IPS DF 4.7 (cell line): ENCODE data around the gene SWT1.
"Not testable (repeated sequence)": the region's sequence is repeated elsewhere in the genome, so short reads cannot be mapped to it uniquely, and the experiment has no call there.

Experiments used
- DNase-seq: peaks from one replicate; pipeline ENCODE4 v3.0.0-alpha.2; 2013; ENCODE audit warnings: low spot score; ENCODE audit errors: extremely low read depth

SWT1 gene

DNA sequence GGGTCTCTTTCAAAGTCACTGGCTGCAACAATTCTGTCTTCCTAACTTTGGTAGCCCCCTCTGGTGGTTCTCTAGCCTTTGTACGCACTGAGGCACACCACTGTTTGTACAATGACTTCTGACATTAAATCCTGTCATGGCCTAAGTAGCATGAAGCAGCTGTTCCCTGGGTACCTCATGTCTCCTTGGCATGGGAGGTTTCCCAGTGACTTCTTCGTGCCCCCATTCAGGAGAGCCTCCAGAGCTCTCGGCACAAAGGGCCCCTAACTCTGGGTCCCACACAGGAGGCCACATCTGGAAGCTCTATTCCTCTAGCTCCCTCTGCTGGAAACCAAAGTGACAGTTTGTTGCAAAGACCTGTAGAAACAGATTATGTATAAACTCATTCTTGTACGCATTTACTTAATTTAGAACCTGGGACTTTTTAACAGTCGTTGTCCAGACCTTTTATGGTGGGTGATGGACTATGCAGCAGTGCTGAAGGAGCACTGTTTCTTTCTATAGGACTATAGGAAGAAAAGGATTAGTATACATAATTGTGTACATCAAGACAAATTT lies 13.4 kb downstream of the SWT1 start:
- peak; percentile 33 for DNase-seq

DNA sequence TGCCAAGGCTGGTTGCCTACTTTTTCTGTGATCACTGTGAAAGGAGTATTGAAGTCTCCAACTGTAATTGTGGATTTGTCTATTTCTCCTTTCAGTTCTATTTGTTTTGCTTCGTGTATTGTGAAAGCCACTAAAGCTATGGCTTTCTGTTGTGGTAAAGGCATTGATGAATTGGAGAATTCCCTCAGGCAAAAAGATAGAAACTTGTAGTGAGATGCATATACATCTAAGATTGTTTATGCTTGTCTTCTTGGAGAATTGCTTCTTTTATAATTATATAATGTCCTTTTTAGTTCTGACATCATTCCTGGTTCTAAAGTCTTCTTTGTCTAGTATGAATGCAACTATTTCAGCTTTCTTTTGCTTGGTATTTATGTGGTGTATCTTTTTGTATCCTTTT lies 36.8 kb downstream of the SWT1 start:
- no peak for DNase-seq

DNA sequence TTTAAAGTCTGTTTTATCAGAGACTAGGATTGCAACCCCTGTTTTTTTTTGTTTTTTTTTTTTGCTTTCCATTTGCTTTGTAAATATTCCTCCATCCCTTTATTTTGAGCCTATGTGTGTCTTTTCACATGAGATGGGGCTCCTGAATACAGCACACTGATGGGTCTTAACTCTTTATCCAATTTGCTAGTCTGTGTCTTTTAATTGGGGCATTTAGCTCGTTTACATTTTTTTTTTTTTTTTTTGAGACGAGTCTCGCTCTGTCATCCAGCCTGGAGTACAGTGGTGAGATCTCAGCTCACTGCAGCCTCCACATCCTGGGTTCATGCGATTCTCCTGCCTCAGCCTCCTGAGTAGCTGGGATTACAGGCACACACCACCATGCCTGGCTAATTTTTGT lies 41.7 kb downstream of the SWT1 start:
- DNase-seq, result not testable (repeated sequence)

DNA sequence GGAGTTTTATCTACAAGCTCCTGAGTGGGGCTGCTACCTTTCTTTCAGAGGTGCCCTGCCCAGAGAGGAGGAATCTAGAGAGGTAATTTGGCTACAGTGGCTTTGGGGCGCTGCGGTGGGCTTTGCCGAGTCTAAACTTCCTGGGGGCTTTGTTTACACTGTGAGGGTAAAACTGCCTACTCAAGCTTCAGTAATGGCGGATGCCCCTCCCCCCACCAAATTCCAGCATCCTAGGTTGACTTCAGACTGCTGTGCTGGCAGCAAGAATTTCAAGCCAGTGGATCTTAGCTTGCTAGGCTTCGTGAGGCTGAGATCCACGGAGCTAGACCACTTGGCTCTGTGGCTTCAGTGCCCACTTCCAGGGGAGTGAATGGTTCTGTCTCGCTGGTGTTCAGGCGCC lies 43.9 kb downstream of the SWT1 start:
- DNase-seq, result no peak

DNA sequence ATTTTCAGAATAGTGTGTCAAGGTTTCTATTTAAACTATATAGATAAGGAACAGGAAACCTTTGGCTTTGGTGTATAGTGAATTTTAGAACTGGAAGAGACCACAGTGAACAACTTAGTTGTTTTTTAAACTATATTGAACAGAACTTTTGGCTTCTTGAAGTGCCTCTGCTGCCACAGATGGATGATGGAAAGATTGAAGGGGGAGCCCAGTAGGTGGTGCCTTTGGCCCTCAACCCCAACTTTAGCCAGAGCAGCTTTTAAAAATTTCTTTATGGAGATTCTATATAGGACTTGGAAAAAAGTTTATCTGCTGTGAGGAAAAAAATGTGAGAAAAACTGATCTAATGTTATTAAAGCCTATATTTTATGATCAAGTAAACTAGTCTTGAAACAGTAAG lies 50.2 kb downstream of the SWT1 start:
- DNase-seq, result no peak

DNA sequence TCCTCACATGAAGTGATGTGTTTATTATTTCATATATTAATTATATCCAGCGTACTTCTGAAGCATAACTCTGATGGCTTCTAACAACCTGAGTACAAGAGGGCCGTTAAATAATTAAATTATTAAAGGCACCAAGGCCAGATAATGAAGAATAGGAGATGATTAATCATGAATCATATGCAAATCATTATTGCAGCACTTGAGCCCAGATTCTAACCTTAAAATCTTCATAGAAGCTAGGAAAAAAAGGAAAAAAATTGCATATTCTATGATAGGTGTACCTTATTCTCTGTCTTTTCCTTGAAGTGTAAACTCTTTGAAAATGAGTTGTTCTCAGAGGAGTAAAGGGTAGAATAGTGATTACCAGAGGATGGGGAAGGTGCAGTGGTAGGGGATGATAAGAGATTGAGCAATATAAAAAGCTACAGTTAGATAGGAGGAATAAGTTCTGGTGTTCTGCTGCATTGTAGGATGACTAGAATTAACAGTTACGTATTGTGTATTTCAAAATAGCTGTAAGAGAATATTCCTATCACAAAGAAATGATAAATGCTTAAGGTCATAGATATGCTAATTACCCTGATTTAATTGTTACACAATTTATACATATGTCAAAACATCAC lies 51.1 kb downstream of the SWT1 start:
- no peak for DNase-seq

DNA sequence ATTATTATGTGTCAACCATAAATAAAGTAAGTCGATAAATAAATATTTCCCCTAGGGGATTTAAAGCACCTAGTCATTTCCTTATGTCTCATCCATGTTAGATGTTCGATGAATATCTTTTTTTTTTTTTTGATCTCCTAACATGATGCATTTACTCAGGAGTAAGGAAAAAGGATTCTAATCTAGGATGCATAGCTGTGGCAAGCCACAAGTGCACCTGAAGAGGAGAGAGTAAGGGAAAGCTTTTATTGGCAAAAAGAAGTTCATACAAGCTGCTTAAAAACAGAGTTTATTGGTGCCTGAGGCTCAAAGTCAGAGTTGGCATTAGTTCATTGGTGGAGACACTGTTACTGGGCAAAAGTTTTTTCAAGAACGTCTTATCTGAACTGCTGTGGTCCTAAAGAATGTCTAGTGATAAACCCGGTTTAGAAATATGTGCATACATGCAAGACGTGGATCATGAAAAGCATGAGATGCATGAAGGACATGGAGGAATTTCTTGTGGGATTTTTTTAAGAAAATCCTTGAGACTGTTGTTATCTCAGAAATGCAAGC lies 51.7 kb downstream of the SWT1 start:
- no peak for DNase-seq

DNA sequence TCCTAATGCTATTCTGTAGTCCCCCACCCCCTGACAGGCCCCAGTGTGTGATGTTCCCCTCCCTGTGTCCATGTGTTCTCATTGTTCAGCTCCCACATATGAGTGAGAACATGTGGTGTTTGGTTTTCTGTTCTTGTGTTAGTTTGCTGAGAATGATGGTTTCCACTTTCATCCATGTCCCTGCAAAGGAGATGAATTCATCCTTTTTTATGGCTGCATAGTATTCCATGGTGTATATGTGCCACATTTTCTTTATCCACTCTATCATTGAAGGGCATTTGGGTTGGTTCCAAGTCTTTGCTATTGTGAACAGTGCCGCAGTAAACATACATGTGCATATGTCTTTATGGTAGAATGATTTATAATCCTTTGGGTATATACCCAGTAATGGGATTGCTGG lies 52.4 kb downstream of the SWT1 start:
- not testable (repeated sequence) for DNase-seq

DNA sequence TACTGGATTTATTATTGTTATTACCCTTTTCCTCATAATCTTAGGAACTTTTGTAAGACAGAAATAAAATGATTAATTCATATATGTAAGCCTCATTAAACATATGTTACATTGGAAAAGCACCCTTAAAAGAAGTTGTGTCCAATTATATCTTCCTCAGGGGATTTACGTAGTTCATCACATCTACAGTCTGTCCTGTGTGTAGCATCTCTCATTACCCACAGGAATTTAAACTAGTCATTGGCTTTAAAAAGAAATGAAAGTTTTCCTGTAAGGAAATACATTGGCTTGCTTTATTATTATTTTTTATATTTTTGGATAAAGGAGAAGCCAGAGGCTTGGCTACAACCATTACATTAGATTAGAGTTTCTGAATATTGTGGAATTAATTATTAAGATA lies 56.1 kb downstream of the SWT1 start:
- DNase-seq, result no peak

DNA sequence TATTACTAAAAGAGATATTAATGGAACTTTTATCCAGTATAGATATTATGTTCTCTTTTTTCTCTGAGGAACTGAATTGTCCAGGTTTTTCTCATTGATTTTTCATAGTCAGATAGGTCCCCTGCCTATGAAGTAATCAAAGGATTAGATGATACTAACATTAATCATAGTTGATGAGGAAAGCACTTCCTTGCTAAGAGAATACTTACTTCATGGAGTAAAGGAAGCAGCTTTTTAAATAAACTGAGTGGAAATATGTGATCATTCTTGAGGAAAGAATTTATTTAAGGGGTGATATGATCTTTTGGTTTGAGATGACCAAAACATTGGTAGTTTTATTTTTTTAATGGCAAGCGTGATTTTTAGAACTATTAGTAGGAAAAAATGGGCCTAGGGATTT lies 58.9 kb downstream of the SWT1 start:
- no peak for DNase-seq

DNA sequence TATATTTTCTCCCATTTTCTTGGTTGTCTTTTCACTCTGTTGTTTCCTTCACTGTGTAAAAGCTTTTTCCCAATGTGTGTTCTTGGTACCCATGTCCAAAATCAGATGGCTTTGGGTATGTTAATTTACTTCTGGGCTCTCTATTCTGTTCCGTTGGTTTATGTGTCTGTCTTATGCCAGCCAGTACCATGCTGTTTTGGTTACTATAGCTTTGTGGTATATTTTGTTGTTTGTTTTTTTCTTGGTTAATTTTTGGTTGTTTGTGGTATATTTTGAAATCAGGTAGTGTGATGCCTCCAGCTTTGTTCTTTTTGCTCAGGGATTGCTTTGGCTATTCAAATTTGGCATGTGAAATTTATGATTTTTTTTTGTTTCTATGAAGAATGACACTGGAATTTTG lies 67.2 kb downstream of the SWT1 start:
- DNase-seq, result no peak

DNA sequence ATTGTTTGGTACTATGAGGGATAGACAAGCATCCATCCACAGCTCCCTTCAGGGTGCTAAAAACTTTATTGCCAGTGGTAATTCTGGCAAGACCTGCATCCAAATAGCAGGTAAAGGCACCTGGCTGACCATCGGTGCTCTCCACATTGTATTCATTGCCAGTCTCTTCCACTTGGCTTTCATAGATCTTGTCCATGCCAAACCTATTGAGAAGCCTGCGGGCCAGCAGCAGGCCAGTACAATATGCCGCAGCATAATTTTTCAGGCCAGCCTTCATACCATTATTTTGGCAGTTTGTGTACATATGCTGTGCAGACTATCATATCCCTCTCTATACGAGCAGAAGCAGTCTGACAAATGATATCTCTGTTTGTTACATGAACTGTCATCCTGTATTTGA lies 70.2 kb downstream of the SWT1 start:
- no peak for DNase-seq

DNA sequence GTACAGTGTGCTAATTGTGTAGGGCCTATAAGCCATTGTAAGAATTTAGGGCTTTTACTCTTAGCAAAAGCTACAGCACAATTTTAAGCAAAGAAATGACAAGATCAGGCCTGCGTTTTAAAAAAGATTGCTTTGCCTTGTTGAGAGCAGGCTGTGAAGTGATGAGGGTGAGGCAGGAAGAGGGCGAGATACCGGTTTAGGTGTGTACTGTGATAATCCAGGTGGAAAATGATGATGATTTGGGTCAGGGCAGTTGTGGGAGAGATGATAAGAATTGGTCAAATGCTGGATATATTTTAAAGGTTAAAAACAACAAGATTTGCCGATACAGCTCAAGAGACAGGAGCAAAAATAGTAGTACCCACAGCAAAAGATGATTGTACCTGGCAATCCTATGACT lies 72.0 kb downstream of the SWT1 start:
- DNase-seq, result no peak

DNA sequence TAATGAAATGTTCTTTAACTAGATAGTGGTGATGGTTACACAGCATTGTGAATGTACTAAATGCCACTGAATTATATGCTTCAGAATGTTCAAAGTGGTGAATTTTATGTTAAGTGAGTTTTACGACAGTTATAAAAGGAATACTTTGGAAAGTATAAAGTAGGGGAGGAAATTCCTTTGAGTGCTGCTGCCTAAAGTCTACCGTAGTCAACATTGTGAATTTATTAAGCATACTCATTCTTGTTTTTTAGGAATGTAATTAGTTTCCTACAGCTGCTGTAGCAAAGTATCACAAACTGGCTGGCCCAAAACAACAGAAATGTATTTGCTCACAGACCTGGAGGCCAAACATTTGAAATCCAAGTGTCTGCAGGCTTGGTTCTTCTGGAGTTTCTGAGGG lies 73.0 kb downstream of the SWT1 start:
- no peak for DNase-seq

DNA sequence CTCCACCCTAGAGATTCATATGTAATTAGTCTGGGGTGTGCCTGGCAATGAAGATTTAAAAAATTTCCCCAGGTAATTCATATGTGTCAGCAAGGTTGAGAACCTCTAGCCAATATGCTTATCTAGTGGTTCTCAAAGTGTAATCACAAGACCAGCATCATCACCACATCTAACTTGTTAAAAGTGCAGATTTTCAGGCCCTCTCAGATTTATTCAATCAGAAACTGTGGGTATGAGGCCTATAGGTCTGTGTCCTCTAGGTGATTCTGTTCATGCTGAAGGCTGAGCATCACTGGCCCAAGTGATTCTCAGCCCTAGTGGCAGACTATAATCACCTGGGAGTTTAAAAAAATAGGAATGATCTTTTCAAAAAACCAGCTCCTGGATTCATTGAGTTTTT lies 75.9 kb downstream of the SWT1 start:
- DNase-seq, result no peak

DNA sequence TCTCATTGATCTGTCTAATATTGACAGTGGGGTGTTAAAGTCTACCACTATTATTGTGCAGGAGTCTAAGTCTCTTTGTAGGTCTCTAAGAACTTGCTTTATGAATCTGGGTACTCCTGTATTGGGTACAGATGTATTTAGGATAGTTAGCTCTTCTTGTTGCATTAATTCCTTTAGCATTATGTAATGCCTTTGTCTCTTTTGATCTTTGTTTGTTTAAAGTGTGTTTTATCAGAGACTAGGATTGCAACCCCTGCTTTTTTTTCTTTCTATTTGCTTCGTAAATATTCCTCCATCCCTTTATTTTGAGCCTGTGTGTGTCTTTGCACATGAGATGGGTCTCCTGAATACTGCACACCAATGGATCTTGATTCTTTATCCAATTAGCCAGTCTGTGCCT lies 77.2 kb downstream of the SWT1 start:
- not testable (repeated sequence) for DNase-seq

DNA sequence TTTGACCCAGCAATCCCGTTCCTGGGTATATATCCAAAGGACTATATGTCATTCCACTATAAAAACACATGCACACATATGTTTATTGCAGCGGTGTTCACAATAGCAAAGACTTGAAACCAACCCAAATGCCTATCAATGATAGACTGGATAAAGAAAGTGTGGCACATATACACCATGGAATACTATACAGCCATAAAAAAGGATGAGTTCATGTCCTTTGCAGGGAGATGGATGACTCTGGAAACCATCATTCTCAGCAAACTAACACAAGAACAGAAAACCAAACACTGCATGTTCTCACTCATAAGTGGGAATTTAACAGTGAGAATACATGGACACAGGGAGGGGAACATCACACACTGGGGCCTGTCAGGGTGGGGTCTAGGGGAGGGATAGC lies 80.2 kb downstream of the SWT1 start:
- not testable (repeated sequence) for DNase-seq

DNA sequence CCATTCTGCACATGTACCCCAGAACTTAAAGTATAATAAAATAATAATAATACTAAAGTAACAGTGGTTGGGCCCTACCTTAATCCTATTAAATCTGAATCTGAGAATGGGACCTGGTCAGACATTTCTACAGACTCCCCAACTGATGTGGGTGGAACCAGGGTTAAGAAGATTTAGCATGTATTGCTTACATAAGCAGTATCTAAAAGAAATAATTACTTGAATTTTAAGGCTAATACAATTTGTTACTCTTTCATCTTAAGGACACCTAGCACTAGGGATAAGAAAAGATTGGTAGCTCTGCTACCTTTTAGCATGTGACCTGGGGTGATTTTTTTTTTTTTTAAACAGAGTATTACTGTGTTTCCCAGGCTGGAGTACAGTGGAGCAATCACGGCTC lies 80.7 kb downstream of the SWT1 start:
- no peak for DNase-seq

DNA sequence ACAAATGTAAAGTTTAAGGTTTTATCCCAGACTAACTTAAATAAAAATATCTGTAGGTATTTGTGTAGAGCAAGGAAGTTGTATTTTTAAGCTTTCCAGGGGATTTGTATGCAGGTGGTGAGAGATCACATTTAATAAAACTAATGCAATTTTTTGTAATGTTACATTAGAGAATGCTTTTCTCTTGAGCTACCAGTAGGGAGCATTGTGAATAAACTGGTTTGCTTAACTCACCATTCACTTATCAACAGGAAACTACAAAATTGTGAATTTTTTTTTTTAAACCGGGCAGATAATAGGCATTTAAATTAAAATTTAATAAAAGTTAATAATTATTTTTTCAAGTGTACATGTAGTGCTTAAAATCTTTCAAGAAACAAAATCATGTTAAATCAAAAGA lies 81.5 kb downstream of the SWT1 start:
- no peak for DNase-seq

DNA sequence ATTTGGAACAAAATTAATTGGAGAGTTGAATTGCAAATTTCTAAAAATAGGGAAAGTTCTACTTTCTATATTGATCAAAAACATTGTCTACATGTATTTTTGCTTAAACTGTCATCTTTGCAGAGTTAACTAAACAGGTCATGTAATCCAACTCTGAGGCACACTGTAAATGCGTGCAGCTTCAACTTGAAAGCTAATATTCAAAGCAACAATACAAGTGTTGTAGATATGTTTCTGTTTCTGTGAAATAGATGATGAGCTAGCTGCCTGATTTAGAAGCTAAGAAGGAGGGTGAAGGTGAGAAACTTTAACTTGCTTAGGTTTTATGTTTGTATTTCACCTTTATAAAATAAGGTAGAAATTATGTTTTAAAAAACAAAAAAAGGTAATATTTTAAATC lies 82.9 kb downstream of the SWT1 start:
- no peak for DNase-seq

DNA sequence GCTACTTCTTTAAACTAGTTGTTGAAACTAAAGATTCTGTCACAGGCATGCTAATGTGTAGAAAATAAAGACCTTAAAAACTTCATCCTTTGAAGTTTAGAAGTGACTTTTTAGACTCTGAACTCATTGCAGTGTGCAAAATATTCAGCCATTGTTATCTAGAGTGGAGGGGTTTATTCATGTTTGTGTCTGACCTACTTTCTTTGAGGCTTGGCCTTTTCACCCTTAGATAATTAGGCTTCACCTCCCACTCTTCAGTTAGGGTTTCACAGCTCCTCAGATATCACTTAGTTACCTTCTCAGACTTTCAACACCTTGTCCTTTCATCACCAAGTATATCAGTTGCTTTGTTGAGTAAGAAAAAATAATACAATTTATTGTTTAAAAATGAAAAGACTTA lies 84.2 kb downstream of the SWT1 start:
- DNase-seq, result no peak

DNA sequence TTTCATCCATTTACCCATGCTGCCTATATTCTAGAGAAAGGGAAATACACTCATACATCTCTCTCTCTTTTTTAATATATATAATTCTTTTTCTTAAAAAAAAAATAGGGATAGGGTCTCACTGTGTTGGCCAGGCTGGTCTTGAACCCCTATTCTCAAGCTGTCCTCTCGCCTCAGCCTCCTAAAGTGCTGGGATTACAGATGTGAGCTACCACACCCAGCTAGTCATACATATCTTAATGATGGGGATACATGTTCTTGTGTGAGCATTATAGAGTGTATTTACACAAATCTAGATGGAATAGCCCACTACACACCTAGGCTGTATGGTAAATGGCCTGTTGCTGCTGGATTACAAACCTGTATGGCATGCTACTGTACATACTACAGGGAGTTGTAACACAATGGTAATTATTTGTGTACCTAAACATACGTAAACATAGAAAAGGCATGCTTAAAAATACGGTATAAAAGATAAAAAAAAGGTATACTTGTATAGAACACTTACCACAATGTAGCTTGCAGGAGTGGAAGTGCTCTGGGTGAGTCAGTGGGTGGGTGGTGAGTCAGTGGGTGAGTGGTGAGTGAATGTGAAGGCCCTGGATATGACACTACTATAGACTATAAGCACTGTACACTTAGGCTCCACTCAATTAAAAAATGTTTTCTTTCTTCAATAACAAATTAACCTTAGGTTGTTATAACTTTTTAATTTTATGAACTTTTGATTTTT lies 87.2 kb downstream of the SWT1 start:
- no peak for DNase-seq

DNA sequence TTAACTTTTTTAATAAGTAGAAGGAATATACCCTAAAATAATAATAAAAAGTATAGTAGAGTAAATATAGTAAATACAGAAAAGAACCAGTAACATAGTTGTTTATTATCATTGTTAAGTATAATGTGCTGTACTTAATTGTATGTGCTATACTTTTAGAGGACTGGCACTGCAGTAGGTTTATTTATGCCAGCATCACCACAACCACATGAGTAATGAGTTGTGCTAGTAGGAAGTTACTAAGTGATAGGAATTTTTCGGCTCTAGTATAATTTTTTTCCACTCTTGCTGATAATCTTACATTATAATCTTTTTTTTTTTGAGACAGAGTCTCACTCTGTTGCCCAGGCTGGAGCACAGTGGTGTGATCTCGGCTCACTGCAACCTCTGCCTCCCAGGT lies 88.5 kb downstream of the SWT1 start:
- DNase-seq, result no peak
